Measurements from ENCODE around the gene KLHL28.
"Not testable (repeated sequence)": the region's sequence is repeated elsewhere in the genome, so short reads cannot be mapped to it uniquely, and the experiment has no call there.

KLHL28 gene

GRCh38 chr14:44895716-44896115 lies 66.0 kb downstream of the KLHL28 start:
- no peak for DNase-seq

- no peak for DNase-seq
Observed at GRCh38 chr14:44893535-44893934, 68.2 kb downstream of the KLHL28 start.

GRCh38 chr14:44891726-44892372 lies 69.9 kb downstream of the KLHL28 start:
- not testable (repeated sequence) for DNase-seq

- DNase-seq, result no peak
Observed at GRCh38 chr14:44889595-44890471, 71.9 kb downstream of the KLHL28 start.

- DNase-seq, result no peak
Observed at GRCh38 chr14:44887596-44887955, 74.2 kb downstream of the KLHL28 start.

- DNase-seq, result no peak
Observed at GRCh38 chr14:44886860-44887595, 74.7 kb downstream of the KLHL28 start.

- no peak for DNase-seq
Observed at GRCh38 chr14:44880791-44881190, 81.0 kb downstream of the KLHL28 start.
